ENCODE measurements around the gene ASF1A. TPM values are rescaled to one million over a fixed set of nuclear protein-coding genes. Genes with fewer than 3 reads are reported as not detected.

Gene ASF1A
- total RNA-seq, 1 donor from 2014 or later = 7.6 TPM

DNA sequence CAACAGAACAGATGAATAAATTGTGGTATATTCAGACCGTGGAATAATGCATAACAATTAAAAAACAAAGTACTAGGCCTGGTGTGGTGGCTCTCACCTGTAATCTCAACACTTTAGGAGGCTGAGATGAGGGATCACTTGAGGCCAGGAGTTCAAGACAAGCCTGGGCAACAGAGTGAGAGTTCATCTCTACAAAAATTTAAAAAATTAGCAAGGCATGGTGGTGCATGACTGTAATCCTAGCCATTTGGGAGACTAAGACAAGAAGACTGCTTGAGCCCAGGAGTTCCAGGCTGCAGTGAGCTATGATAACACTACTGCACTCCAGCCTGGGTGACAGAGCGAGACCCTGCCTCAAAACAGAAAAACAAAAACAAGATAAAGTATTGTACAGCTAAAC, 16.1 kb upstream of the ASF1A start:
- DNase-seq (ENCODE audit: low read depth) = no peak
- no peak overlapping the region for H3K4me3 ChIP-seq (ENCODE audit: low read depth, low read length)
- TF ChIP-seq, protein P1, sequence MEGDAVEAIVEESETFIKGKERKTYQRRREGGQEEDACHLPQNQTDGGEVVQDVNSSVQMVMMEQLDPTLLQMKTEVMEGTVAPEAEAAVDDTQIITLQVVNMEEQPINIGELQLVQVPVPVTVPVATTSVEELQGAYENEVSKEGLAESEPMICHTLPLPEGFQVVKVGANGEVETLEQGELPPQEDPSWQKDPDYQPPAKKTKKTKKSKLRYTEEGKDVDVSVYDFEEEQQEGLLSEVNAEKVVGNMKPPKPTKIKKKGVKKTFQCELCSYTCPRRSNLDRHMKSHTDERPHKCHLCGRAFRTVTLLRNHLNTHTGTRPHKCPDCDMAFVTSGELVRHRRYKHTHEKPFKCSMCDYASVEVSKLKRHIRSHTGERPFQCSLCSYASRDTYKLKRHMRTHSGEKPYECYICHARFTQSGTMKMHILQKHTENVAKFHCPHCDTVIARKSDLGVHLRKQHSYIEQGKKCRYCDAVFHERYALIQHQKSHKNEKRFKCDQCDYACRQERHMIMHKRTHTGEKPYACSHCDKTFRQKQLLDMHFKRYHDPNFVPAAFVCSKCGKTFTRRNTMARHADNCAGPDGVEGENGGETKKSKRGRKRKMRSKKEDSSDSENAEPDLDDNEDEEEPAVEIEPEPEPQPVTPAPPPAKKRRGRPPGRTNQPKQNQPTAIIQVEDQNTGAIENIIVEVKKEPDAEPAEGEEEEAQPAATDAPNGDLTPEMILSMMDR (conservative IDR thresholded peaks at IDR 0.05; ENCODE audit: low read depth, low read length) = no peak

DNA sequence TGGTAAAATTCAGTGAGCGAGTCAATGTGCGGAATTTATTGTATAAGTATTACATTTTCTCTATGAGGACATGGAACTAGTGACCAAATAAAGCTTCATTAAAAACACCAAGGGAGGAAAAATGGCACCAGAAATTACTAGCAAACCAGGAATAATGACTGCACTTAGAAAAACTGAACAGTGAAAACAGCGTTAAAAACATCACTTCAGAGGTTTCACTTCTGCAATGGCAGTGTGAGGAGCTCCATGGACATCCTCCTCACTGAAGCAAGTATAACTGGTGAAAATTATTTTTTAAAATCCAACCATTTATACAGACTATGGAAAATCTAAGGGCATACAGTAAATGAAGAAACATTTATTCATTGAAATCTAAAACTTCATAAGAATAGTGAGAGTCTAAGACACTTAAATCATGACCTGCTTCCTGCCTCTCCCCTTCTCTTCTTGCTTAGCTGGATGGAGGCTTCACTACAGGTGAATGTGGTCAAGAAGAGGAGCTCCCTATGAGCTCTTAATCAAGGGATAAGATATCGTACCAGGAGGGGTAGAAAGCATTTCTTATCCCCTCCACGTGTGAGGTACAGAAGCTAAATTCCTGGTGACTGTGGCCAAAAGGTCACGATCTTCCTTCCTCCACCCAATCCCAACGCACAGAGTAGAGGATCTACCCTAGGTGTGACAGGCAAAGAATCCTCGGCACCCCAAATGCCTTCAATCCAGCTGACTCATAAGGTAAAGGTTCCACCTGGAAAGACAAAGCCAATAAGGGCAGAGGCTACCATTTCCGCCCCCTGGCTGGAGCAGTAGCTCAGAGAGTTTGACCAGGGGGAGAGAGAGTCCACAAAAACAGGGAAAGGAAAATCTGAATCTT, 12.3 kb upstream of the ASF1A start:
- no peak for DNase-seq (ENCODE audit: low read depth)
- no peak overlapping the region for H3K4me3 ChIP-seq (ENCODE audit: low read depth, low read length)
- TF ChIP-seq, protein P1 (conservative IDR thresholded peaks at IDR 0.05; ENCODE audit: low read depth, low read length) = no peak

DNA sequence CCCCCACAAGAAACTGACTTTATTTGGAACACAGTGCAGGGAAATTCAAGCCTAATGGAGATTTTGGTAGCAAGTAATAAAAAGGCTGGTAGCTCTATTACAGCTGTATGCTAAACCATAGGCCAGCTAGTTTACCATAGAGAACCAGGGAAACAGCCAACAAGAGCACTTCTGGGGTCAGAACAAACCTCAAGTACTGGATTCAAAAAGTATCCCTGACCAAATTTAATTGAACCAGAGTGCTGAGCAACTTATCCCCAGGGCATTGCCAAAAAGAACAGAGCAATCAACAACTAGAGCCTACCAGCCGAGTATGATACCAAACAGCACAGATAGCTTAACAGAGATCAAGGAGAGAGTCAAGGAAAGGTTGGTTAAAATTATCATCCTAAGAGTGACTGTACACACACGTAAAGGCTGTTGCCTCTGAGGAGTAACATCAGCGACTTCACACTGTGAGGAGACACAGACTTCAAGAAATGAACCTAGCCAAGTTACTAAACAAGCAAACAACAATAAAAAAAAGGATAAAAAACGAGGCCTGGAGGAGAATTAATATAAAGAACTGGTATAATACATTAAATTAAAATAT, 11.5 kb upstream of the ASF1A start:
- no peak overlapping the region for H3K4me3 ChIP-seq (ENCODE audit: low read depth, low read length)
- no peak for DNase-seq (ENCODE audit: low read depth)
- TF ChIP-seq, protein P1 (conservative IDR thresholded peaks at IDR 0.05; ENCODE audit: low read depth, low read length) = no peak

DNA sequence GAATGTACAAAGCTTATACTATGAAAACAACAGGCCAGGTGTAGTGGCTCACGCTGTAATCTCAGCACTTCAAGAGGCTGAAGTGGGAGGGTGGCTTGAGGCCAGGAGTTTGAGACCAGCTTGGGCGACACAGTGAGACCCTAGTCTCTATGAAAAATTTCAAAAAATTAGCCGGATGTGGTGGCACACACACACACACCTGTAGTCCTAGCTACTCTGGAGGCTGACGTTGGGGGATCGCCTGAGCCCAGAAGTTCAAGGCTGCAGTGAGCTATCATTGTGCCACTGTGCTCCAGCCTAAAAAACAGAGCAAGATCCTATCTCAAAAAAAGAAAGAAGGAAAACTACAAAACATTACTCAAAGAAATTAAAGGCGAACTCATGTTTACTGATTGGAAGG, 7.3 kb upstream of the ASF1A start:
- TF ChIP-seq, protein P1 (conservative IDR thresholded peaks at IDR 0.05; ENCODE audit: low read depth, low read length) = no peak
- H3K4me3 ChIP-seq (ENCODE audit: low read depth, low read length) = no peak overlapping the region
- no peak for DNase-seq (ENCODE audit: low read depth)

DNA sequence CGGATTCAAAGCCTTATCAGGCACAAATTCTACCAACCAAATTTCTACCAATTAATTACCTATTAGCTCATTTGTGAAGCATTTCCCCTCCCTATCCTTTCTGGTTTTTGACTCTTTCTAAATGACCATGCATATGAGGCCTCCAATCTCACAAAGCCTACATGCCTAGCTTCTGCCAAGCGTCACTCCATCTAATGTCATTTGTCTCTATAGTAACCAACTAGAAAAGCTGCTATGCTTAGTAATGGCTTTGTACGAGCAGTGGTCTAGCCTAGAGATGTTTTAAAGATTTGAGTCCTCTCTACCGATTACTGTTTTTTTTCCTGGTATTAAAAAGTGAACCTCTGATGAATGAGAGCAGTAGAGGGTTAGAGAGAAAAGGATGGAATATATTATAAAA, 4.8 kb upstream of the ASF1A start:
- TF ChIP-seq, protein P1 (conservative IDR thresholded peaks at IDR 0.05; ENCODE audit: low read depth, low read length) = no peak
- no peak overlapping the region for H3K4me3 ChIP-seq (ENCODE audit: low read depth, low read length)
- no peak for DNase-seq (ENCODE audit: low read depth)

DNA sequence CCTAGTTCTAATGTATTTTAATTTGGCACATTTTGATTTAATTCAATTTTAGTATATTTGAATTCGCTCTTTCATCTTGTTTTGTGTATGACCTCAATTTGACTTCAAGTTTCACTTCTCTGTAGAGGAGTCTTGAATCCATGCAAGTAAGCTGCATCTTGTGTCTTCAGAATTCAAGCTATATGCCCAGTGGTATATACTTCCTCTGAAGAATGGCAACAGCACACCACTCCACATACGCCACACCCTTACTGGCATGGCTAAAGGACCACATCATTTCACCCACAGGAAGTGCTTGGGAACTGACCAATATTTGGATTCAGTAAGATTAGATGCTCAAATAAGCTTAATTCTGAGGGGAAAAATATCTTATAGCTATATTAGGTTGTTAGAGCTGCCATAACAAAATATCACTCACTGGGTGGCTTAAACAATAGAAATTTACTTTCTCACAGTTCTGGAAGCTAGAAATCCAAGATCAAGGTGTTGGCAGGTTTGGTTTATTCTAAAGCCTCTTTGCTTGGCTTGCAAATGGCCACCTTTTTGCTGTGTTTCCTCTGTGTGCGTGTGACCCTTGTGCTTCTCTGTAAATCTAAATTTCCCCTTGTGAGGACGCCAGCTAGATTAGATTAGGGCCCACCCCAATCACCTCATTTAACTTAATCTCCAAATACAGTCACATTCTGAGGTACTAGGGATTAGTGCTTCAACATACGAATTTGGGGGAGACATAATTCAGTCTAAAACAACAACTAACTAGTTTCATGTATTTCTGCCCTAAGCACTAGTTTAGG, 2.8 kb upstream of the ASF1A start:
- TF ChIP-seq, protein P1 (conservative IDR thresholded peaks at IDR 0.05; ENCODE audit: low read depth, low read length) = no peak
- no peak for DNase-seq (ENCODE audit: low read depth)
- H3K4me3 ChIP-seq (ENCODE audit: low read depth, low read length) = no peak overlapping the region
